Measurements from ENCODE around the gene NDP.
A peak's percentile ranks its signal among the peaks of the same experiment; 100 is the strongest.

DNA sequence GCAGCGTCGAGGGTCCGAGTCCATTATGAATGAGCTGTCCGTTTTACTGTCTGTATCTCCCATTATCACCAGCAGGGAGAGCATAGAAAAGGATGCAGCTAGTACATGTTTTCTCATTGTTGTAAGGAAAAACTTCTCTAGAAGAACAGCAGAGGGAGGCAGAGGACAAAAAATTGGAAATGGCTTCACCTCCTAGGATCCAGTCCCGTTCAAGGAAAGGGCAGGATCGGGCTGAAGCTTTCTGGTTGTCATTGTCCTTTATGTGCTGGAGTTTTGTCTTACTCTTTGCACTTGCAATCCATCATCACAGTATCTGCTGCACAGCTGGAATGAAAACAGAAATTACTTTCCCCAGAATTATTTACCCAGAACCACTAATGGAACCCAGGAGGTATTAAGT, 14.7 kb downstream of the NDP start:
- peak; percentile 51 to 84 (median 69) for TF ChIP-seq CTCF (IDR thresholded peaks at IDR 0.05)
- no peak for TF ChIP-seq POLR2A (IDR thresholded peaks at IDR 0.05)
